HG03442 (cell line): ENCODE data around the gene CFAP74.

Experiments
- ATAC-seq: cut with Tn5 transposase; IDR thresholded peaks from one replicate; pipeline ENCODE4 v1.9.1; 2021; ENCODE audit warnings: mild to moderate bottlenecking, moderate library complexity; ENCODE audit not compliant: unreplicated experiment

CFAP74 gene

GRCh38 chr1:2042830-2043773 is 39.5 kb upstream of the CFAP74 start:
- no peak for ATAC-seq

DNA sequence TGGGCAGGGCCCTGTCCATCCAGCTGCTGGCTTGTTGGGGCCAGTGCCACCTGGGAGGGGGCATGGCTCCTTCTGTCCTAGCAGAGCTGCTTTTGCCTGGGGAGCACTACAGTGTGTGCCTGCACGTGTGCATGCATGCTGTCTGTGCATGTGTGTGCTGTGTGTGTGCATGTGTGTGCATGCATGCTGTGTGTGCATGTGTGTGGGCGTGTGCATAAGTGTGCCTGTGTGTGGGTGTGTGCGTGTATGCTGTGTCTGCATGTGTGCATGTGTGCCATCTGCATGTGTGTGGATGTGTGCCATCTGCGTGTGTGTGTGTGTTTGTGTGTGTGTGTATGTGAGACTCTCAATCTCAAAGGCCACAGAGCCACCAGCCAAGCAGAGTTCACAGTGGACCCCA is 38.3 kb upstream of the CFAP74 start:
- no peak for ATAC-seq

GRCh38 chr1:2041305-2041704 is 37.7 kb upstream of the CFAP74 start:
- ATAC-seq: no peak

- ATAC-seq: no peak
These were observed 35.7 kb upstream of the CFAP74 start for GRCh38 chr1:2039251-2039650.

GRCh38 chr1:2038229-2038628 is 34.6 kb upstream of the CFAP74 start:
- ATAC-seq: no peak

- ATAC-seq: no peak
These were observed 33.9 kb upstream of the CFAP74 start for GRCh38 chr1:2037314-2037979.

DNA sequence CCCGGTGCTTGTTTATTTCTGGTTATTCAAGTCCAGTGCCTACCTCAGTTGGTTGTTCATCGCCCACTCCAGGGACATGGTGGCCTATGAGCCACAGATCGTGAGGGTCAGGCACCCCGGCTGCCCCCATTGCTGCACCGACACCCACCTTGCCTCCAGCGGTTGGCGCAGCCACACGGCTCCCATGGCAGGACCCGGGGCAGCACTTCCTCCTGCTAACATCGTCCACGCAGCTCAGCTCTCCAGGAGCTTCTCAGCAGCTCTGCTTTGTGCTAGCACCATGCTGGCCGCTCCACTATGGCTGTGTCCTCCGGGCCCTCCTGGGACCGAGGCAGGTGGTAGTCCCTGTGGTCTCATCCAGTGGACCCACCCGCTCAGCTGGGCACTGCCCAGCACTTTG is 32.7 kb upstream of the CFAP74 start:
- ATAC-seq: no peak

DNA sequence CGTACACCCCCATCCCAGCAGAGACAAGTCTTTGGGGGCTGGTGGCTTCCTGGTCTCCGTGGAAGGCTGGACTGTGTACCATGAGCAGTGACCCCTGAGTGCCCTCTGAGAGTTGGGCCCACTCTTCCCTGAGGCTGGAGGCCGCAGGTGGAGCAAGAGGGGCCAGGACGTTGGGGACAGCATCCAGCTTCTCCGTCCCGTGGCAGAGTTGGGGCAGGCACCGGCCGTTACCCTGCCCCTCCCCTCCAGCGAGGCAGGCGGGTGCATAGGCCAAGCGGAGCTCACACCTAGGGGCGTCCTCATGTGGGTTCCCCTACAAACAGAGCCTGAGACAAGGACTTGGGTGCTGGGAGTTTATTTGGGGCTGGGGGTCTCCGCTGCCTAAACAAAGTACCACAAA is 29.6 kb upstream of the CFAP74 start:
- ATAC-seq: no peak

- no peak for ATAC-seq
These were observed 29.2 kb upstream of the CFAP74 start for GRCh38 chr1:2032737-2033136.

DNA sequence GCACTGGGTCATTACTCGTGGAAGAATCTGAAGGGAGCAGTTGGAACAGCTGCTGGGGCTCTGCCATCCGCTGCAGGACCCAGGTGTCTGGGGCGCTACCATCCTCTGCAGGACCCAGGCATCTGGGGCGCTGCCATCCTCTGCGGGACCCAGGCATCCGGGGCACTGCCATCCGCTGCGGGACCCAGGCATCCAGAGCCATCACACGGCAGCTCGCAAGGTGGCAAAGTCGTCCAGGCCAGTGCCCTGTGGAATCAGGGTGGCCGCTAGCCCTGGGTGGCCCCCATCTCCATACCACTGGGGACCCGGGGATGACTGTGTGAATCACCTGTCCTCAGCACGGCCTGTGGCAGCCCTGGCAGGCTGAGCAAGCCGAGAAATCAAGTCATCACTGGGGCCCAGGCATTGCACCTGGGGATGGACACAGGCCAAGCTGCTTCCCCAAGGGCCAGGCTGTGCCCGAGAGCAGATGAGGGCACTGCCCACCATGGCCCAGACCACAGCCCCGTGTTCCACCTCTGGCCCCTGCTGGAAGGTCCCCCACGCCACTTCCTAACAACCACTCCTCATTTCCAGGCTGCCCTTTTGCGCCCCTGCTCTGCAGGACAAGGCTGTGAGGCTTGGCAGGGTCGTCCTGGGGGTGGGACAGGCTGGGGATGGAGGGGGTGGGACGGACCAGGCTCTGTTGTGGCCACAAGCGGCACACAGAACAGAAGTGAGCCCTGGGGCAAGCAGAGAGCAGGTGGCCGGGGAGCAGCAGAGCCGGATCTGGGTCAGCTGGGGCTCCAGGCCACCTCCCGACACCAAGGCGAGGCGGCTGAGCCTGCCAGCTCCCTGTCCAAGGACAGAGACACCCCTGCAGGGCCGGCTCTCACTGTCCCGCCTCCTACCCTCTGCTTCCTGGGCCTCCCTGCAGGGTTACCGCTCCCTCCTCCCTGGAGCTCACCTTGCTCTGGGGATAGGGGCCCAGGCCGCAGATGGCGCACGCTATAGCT is 28.3 kb upstream of the CFAP74 start:
- no peak for ATAC-seq

DNA sequence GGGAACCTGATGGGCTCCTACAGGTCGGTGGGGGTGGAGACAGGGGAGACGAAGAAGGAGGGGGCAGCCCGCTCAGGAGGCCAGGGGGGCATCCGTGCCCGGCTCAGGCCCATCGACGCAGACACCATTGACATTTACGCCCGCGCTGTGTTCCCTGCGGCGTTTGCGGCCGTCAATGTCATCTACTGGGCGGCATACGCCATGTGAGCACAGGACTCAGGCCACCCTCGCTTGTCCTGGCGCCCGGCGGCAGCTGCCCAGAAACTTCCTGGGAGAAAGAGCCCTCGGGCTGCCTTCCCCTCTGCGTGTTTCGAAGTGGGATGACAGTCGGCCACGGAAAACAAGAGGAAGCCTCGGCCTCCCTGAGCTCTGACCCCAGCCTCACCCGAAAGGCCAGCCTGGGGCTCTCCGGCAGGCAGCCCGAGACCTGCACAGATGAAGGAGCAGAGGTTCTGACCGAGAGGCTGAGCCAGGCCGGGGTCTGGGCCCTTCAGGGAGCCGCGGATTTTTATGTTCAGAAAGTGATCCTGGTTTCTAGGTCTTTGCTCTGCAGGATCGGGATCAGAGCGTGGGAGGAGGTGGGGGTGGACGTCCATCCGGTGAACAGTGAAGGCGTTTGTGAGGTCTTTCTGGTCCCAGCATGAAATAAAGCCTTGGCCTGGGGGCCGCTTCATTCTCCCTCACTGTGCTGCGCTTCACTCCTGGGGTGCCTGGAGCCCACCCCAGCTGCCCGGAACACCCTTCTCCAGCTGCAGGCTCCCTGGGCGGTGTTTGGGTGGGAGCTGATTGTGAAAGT is 26.7 kb upstream of the CFAP74 start:
- no peak for ATAC-seq

- no peak for ATAC-seq
These were observed 26.0 kb upstream of the CFAP74 start for GRCh38 chr1:2029561-2029960.

- ATAC-seq: no peak
These were observed 25.4 kb upstream of the CFAP74 start for GRCh38 chr1:2028870-2029560.

- ATAC-seq: no peak
These were observed 24.5 kb upstream of the CFAP74 start for GRCh38 chr1:2027961-2028583.

- no peak for ATAC-seq
These were observed 21.9 kb upstream of the CFAP74 start for GRCh38 chr1:2025491-2025981.

- no peak for ATAC-seq
These were observed 21.3 kb upstream of the CFAP74 start for GRCh38 chr1:2024887-2025286.

GRCh38 chr1:2024451-2024850 is 20.9 kb upstream of the CFAP74 start:
- no peak for ATAC-seq

GRCh38 chr1:2023187-2023586 is 19.6 kb upstream of the CFAP74 start:
- no peak for ATAC-seq
